Calu3 (cell line): ENCODE results near the gene ZSCAN5A. TPM values are rescaled to one million over a fixed set of nuclear protein-coding genes. Genes with fewer than 3 reads are reported as not detected.

Experiments
- BruUV-seq: library from RNA; stranded (reverse); fragments of 400-500 nt; replicated peaks from 2 replicates; lab custom pipeline; 2021; lab: Mats Ljungman, UMichigan
- CTCF ChIA-PET: fragments of 300-600 bp; sonication (Branson Sonifier 250); formaldehyde crosslinking; loops from one replicate; lab custom pipeline; 2022; ENCODE audit warnings: antibody characterized with exemption; lab: Charles Lee
- DNase-seq: peaks from one replicate; pipeline ENCODE4 v3.0.0; 2022
- H3K27ac Mint-ChIP-seq: one replicate; pipeline ENCODE4 v1.8.0; 2022; ENCODE audit warnings: mixed read lengths; ENCODE audit not compliant: unreplicated experiment
- H3K27me3 Mint-ChIP-seq: one replicate; pipeline ENCODE4 v1.8.0; 2022; ENCODE audit warnings: mixed read lengths; ENCODE audit not compliant: unreplicated experiment
- H3K36me3 Mint-ChIP-seq: one replicate; pipeline ENCODE4 v1.8.0; 2022; ENCODE audit warnings: mild to moderate bottlenecking, moderate library complexity, mixed read lengths; ENCODE audit not compliant: insufficient read depth, unreplicated experiment
- H3K4me1 Mint-ChIP-seq: one replicate; pipeline ENCODE4 v1.8.0; 2022; ENCODE audit warnings: mild to moderate bottlenecking, low read depth, mixed read lengths; ENCODE audit not compliant: unreplicated experiment
- H3K4me3 Mint-ChIP-seq: one replicate; pipeline ENCODE4 v1.8.0; 2022; ENCODE audit warnings: mild to moderate bottlenecking, low read depth, moderate library complexity, mixed read lengths; ENCODE audit not compliant: unreplicated experiment
- H3K9me3 Mint-ChIP-seq: one replicate; pipeline ENCODE4 v1.8.0; 2022; ENCODE audit warnings: low read depth, mixed read lengths; ENCODE audit not compliant: unreplicated experiment
- CTCF ChIP-seq: fragments of 200-600 bp; IDR thresholded peaks from one replicate; pipeline ENCODE4 v1.8.0; 2022; ENCODE audit warnings: antibody characterized with exemption; ENCODE audit not compliant: unreplicated experiment
- intact Hi-C: fragments of 100-400 bp; cut with micrococcal nuclease; formaldehyde crosslinking; loops from one replicate; pipeline ENCODE4 v1.10.0; 2022; ENCODE audit not compliant: unreplicated experiment
- total RNA-seq: library from RNA; stranded (reverse); gene quantifications from 2 replicates; pipeline ENCODE4 v1.2.3, GENCODE V29; 2022

ZSCAN5A gene
- total RNA-seq, 1 experiment from 2014 or later = 13.5 TPM

DNA sequence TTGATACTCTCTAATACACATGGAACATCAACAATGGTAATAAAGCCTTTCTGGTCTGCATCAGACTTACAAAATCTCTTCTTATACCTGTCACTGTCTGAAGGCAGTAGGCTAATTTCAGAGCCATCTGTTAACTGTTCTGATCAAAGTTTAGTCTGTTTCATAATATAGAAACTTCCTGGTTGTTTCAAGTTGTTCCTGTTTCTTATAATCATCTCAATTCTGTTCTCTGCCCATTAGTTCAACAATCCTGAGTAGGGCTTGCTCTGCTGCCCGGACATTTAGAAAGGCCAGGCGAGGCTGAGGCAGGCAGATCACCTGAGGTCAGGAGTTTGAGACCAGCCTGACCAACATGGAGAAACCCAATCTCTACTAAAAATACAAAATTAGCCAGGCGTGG is 5.4 kb upstream of the ZSCAN5A start:
- no peaks in the 10 kb centered on the region for H3K4me1 Mint-ChIP-seq
- peaks cover 19% of the 10 kb centered on the region for H3K36me3 Mint-ChIP-seq
- BruUV-seq = no TSS peak
- CTCF ChIA-PET = no interaction called here
- DNase-seq = no peak
- intact Hi-C loops = no loop called here
- TF ChIP-seq CTCF = no peak
- H3K27me3 Mint-ChIP-seq = peaks cover 23% of the 10 kb centered on the region
- H3K9me3 Mint-ChIP-seq = no peaks in the 10 kb centered on the region
- H3K4me3 Mint-ChIP-seq = no peak overlapping the region
- no peak overlapping the region for H3K27ac Mint-ChIP-seq

DNA sequence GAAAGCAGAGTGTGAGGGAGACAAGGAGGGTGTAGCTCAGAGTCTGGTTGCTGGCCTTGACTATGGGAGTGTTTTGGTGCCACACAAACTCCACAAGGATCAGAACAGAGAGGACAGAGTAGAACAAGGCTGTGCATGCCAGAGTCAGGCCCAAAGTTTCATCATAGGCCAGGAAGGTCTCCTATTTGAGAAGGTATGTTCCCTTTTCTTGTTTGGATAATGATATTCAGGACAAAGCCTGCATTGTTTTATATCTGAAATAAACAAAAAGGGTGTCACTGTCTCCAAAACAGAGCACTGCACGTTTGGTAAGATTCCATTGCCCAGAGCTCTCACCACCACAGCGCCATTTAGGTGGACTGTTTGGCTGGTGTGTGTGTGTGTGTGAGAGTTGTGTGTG is 3.1 kb upstream of the ZSCAN5A start:
- peaks cover 20% of the 10 kb centered on the region for H3K27me3 Mint-ChIP-seq
- H3K27ac Mint-ChIP-seq = no peak overlapping the region
- H3K9me3 Mint-ChIP-seq = no peaks in the 10 kb centered on the region
- peaks cover 41% of the 10 kb centered on the region for H3K36me3 Mint-ChIP-seq
- intact Hi-C loops = no loop called here
- H3K4me1 Mint-ChIP-seq = peaks cover 13% of the 10 kb centered on the region
- H3K4me3 Mint-ChIP-seq = no peak overlapping the region
- no peak for TF ChIP-seq CTCF
- no peak for DNase-seq
- BruUV-seq = no TSS peak
- CTCF ChIA-PET = no interaction called here

- peaks cover 14% of the 10 kb centered on the region for H3K4me1 Mint-ChIP-seq
- no TSS peak for BruUV-seq
- no peak overlapping the region for H3K27ac Mint-ChIP-seq
- no peak for TF ChIP-seq CTCF
- H3K4me3 Mint-ChIP-seq = no peak overlapping the region
- intact Hi-C loops = no loop called here
- no peak for DNase-seq
- no peaks in the 10 kb centered on the region for H3K9me3 Mint-ChIP-seq
- CTCF ChIA-PET = no interaction called here
- H3K36me3 Mint-ChIP-seq = peaks cover 48% of the 10 kb centered on the region
- H3K27me3 Mint-ChIP-seq = peaks cover 10% of the 10 kb centered on the region
Observed at GRCh38 chr19:56316728-56317127, 2.1 kb upstream of the ZSCAN5A start.

DNA sequence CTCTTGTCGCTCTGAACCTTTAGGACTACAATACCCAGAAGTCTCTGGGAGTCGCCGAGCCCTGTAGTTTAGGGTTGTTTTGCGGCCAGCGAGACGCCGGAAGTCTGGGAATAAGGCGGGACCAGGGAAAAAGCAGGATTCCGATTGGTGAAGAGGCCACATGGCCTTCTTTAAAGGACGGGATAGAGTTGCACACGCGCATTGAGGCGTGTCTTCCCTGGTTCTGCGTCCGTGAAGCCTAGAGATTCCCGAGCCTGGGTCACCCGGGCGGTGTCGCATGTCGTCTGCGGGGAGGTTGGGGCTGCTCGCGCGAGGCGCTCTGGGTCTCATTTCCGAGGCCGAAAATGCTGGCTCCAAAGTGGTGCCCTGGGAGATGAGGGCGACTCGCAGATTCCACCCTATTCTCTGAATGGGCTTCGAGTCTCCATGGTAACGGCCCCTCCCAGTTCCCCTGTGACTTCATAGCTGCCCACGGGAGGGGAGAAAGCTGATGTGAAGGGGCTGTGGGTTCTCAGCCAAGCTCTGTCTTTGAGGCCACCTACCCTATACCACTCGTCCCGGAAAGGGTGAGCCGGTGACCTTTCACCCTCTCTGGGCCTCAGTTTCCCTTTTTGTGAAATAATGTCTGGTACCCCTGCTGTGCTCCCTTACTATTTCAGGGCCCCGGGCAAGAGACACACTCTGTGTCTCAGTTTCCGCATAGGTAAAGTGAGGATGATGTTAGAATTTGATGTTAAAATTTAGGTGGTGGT is 614 bp upstream of the ZSCAN5A start:
- H3K27me3 Mint-ChIP-seq = no peaks in the 10 kb centered on the region
- CTCF ChIA-PET = interaction anchor here (0.5 to 1.6 kb wide), 13 partner anchors 18 to 992 kb away, joined by 3 to 13 read pairs (median 4); partner anchors contain the start of gene ZNF784
- H3K27ac Mint-ChIP-seq = peak overlapping the region; percentile 99
- intact Hi-C loops = no loop called here
- peaks cover 14% of the 10 kb centered on the region for H3K4me1 Mint-ChIP-seq
- peak; percentile 96 for DNase-seq
- H3K9me3 Mint-ChIP-seq = no peaks in the 10 kb centered on the region
- BruUV-seq = TSS peak; percentile 75
- H3K4me3 Mint-ChIP-seq = peak overlapping the region; percentile 95
- peaks cover 48% of the 10 kb centered on the region for H3K36me3 Mint-ChIP-seq
- TF ChIP-seq CTCF = no peak
